ENCODE measurements around the gene ARSB. TPM values are rescaled to one million over a fixed set of nuclear protein-coding genes. Genes with fewer than 3 reads are reported as not detected.

The ARSB gene
- 13.4 and 17.4 TPM in 2 replicates for polyA plus RNA-seq (2011; rRNA removed)
- 5.6 and 8.1 TPM in 2 replicates for polyA plus RNA-seq (2012; cell fraction: cytosol; rRNA removed)
- 5.0 and 5.1 TPM in 2 replicates for polyA plus RNA-seq (2012; cell fraction: nucleus; rRNA removed)
- 7.6 to 8.6 TPM (median 8.4 TPM) in 3 replicates for polyA plus RNA-seq (2017; fragmentation: RNase III; extraction: RNeasy Plus Mini Kit Qiagen cat#74134 plus additional on column Dnase treatment)
- 16.3 and 19.0 TPM in 2 replicates for polyA minus RNA-seq (2011; rRNA and poly(A)+ RNA removed)

DNA sequence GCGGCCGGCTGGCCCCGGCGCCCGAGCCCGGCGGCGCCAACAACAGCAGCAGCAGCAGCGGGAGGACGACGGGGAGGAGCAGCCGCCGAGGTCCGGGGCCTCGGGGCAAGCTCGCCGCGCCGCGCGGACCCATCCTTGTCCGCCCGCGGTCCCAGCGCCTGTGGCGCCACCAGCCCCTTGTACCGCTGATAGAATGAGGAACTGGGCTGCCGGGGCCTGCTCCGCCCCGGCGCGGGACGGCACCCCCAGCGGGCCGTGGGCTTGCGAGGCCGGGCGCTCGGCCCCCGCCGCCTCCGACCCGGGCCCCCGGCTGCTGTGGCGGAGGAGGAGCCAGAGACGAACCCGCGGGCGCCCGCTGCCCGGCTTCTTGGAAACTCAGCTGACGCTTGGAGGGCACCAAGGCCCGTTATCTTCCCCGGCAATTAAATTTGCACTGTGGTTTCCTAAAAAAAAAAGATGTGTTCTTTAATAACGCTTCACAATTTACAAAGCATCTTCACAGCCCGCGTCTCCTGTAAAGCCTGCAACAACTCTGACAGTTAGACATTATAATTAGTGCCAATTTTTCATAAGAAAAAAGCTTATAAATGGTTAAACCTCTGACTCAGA is at the start of gene ARSB:
ARSB (minus strand) TSS at position 195 of the 609 bp plus-strand sequence; CDS start at position 133, 62 bp downstream.
- Histone ChIP-seq H3K9me3 (no peaks in the 10 kb centered on the region), H3K4me3 (peak within 1 kb of the TSS; percentile 82), H3K4me2 (peak within 1 kb of the TSS; percentile 93), H3K27ac (peak within 1 kb of the TSS; percentile 97 to 98), H3K4me1 (peaks cover 35% of the 10 kb centered on the region)
- FAIRE-seq = no peak
- CTCF ChIA-PET = interaction anchor here (1.0 to 3.3 kb wide), 9 partner anchors 10 to 479 kb away, joined by 3 to 13 read pairs (median 6); no protein-coding TSS in a partner anchor
- DNase-seq (ENCODE audit: low read depth in 1 of 2, low spot score in 1 of 2) = peak; percentile 30 to 55
- TF ChIP-seq JUN (IDR thresholded peaks at IDR 0.05) = peak; percentile 13 to 76; a peak in 3 of 5 replicates
- TF ChIP-seq RFX5 (IDR thresholded peaks at IDR 0.05) = 0 out of 2 replicates have a peak, but pooled peaks have one; percentile 23
- TF ChIP-seq RNF2 (IDR thresholded peaks at IDR 0.05; ENCODE audit: borderline replicate concordance, low read depth) = no peak
- TF ChIP-seq PHF8 (IDR thresholded peaks at IDR 0.05; ENCODE audit: borderline replicate concordance, low read depth) = peak; percentile 68
- TF ChIP-seq, protein P1, sequence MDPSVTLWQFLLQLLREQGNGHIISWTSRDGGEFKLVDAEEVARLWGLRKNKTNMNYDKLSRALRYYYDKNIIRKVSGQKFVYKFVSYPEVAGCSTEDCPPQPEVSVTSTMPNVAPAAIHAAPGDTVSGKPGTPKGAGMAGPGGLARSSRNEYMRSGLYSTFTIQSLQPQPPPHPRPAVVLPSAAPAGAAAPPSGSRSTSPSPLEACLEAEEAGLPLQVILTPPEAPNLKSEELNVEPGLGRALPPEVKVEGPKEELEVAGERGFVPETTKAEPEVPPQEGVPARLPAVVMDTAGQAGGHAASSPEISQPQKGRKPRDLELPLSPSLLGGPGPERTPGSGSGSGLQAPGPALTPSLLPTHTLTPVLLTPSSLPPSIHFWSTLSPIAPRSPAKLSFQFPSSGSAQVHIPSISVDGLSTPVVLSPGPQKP (IDR thresholded peaks at IDR 0.05; ENCODE audit: low read depth, low read length) = no peak
- WGBS (ENCODE audit: missing lambda C conversion rate) = under 1% methylated on average over 34 of the region's 57 CpGs
- POLR2A ChIA-PET = interaction anchor here (0.5 to 2.0 kb wide), 11 partner anchors 11 to 1098 kb away, joined by 3 to 13 read pairs (median 4); partner anchors contain the start of genes AP3B1 and JMY
- peak; percentile 61 to 75 for ATAC-seq

DNA sequence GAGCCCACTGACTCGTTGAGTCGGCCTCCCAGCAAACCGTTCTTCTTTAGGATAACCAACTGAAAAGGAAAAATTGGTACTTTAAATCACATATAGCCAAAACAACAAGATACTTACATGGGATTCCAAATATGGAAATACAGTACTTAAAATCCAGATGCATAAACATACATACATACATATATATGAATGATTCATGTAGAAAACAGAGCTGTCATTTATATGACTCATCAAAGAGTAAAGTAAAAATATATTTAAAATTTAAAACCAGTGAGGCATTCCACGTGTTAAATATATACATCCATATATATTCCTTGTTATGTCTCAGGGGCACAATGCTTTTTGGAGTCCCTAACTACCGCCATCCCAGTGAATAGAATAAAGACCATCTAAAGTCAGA is 47.7 kb upstream of the ARSB start:
- no peak for DNase-seq (ENCODE audit: low read depth in 1 of 2, low spot score in 1 of 2)
- H3K4me3 ChIP-seq = no peak overlapping the region
- H3K9me3 ChIP-seq = peaks cover 4% of the 10 kb centered on the region; the same call in 1 of the 3 replicates
- FAIRE-seq = no peak
- ChIA-PET CTCF (interaction anchor here (0.6 to 4.4 kb wide), 4 partner anchors 8 to 1648 kb away, joined by 3 to 42 read pairs (median 13); no protein-coding TSS in a partner anchor), POLR2A (no interaction called here)
- no peak overlapping the region for H3K27ac ChIP-seq
- 68% methylated on average over 5 of the region's 5 CpGs for WGBS (ENCODE audit: missing lambda C conversion rate)
- no peak for TF ChIP-seq HOXB5 (CRISPR knock-in tag; IDR thresholded peaks at IDR 0.05)
- TF ChIP-seq RAD21 (conservative IDR thresholded peaks at IDR 0.05 in 1 of 2, IDR thresholded peaks at IDR 0.05 in 1 of 2) = no peak
- TF ChIP-seq FOSL2 (IDR thresholded peaks at IDR 0.05) = no peak
- TF ChIP-seq FOSL2 (CRISPR knock-in tag; IDR thresholded peaks at IDR 0.05) = peak; percentile 58; the same call in 1 of the 2 replicates
- no peak for ATAC-seq
- no peaks in the 10 kb centered on the region for H3K4me1 ChIP-seq
- H3K4me2 ChIP-seq = no peak overlapping the region

DNA sequence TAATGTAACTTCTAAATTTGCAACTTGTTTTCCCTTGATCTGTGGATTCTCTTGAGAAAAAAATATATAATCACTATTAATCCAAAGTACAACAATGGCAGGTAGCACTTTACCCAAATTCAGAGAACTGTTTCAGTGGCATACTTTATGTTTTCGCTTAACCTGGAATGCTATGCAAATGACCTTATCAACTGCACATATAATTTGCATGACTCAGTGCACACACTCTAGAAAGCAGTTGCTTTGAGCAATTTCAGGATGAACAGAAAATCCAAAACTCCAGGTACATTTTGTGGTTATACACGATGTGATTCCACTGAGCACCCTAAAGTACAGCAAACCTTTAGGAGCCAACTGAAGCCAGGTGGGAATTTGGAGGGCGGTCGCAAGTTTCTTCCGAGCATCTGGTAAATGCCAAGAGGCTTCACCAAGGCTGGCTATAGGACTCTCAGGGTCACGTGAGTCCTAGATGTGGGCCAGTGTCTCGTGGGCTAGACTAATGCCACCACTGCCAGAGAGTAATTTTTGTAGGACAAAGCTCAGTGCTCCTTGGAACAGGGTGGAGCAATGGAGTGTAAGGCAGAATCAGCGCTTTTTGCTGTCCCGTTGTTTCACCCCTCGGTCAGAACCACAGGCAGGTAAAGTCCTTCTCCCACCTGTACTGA is 47.1 kb upstream of the ARSB start:
- ATAC-seq = no peak
- 68% methylated on average over 10 of the region's 10 CpGs for WGBS (ENCODE audit: missing lambda C conversion rate)

DNA sequence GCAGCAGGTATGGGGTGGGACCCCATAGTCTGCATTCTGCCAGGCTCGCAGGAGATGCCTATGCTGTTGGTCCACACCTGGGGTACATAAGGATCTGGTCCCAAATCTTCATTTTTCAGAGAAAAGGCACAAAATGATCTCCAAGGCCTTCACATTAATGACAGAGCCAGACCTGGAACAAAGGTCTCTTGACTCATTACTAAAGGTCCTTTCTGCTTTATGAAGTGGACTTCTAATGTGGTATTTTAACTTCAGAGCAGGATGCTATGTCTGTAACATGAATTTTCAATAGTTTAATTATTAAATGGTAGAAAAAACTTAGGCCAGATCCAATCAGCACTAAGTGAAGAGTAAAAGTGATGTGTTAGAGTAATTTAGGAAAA is 46.4 kb upstream of the ARSB start:
- H3K4me2 ChIP-seq = no peak overlapping the region
- ATAC-seq (no peak), FAIRE-seq (no peak), DNase-seq (ENCODE audit: low read depth in 1 of 2, low spot score in 1 of 2) (no peak)
- TF ChIP-seq, protein P2, sequence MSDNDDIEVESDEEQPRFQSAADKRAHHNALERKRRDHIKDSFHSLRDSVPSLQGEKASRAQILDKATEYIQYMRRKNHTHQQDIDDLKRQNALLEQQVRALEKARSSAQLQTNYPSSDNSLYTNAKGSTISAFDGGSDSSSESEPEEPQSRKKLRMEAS (IDR thresholded peaks at IDR 0.05) = no peak
- no peak for TF ChIP-seq NPAS2 (CRISPR knock-in tag; IDR thresholded peaks at IDR 0.05; ENCODE audit: borderline replicate concordance)
- no peak for TF ChIP-seq HDAC2 (IDR thresholded peaks at IDR 0.05)
- CTCF ChIA-PET = interaction anchor here (0.9 kb wide), 1 partner anchor 11 kb away, joined by 3 read pairs; no protein-coding TSS in a partner anchor
- no peaks in the 10 kb centered on the region for H3K9me3 ChIP-seq
- no peak overlapping the region for H3K4me3 ChIP-seq
- no peak overlapping the region for H3K27ac ChIP-seq
- no peaks in the 10 kb centered on the region for H3K4me1 ChIP-seq
- WGBS (ENCODE audit: missing lambda C conversion rate) = 69% methylated on average over 1 of the region's 1 CpG
- POLR2A ChIA-PET = no interaction called here

More for the DNA sequence above, 47.1 kb upstream of the ARSB start:
- ChIA-PET CTCF (interaction anchor here (1.0 kb wide), 1 partner anchor 101 kb away, joined by 3 read pairs; no protein-coding TSS in a partner anchor), POLR2A (no interaction called here)
- FAIRE-seq (no peak), DNase-seq (ENCODE audit: low read depth in 1 of 2, low spot score in 1 of 2) (no peak)
- Histone ChIP-seq H3K27ac (no peak overlapping the region), H3K4me2 (no peak overlapping the region), H3K4me3 (no peak overlapping the region), H3K4me1 (no peaks in the 10 kb centered on the region), H3K9me3 (peaks cover 3% of the 10 kb centered on the region; the same call in 1 of the 3 replicates)
- TF ChIP-seq HOXB5 (CRISPR knock-in tag; IDR thresholded peaks at IDR 0.05) (no peak), MAFK (IDR thresholded peaks at IDR 0.05; ENCODE audit: partially characterized antibody) (no peak), POLR2AphosphoS2 (conservative IDR thresholded peaks at IDR 0.05; ENCODE audit: low read length) (no peak), RAD21 (conservative IDR thresholded peaks at IDR 0.05 in 1 of 2, IDR thresholded peaks at IDR 0.05 in 1 of 2) (no peak), FOSL2 (IDR thresholded peaks at IDR 0.05) (no peak), FOSL2 (CRISPR knock-in tag; IDR thresholded peaks at IDR 0.05) (no peak), SMC3 (IDR thresholded peaks at IDR 0.05) (no peak), HEYL (CRISPR knock-in tag; IDR thresholded peaks at IDR 0.05) (no peak), TP53 (CRISPR knock-in tag; IDR thresholded peaks at IDR 0.05) (no peak)
- TF ChIP-seq, protein P2 (IDR thresholded peaks at IDR 0.05) = no peak

Data from A549 (cell line).